Measurements from ENCODE around the gene RIC3. TPM values are rescaled to one million over a fixed set of nuclear protein-coding genes. Genes with fewer than 3 reads are reported as not detected.

RIC3 gene
- total and polyA plus RNA-seq, 7 donors: 0.23 to 34.9 (median 14.7) TPM; not detected in 1

DNA sequence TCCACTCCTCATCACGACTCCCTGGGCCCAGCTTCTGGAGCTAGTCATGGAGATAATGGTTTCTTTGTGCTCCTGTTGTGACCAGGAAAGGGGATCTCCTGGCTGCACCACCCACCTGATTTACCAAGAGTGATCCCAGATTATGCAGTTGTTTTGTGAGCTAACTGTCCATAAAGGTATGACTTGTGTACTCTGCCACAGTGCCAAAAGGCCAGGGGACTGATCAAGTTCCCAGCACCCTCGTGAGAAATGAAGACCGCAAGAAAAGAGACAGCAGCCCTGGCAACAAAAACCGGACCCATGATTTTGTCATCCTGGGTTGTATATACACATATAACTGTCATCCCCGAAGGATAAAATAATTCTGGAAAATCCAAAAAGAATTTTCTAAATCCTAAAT is 61.2 kb downstream of the RIC3 start:
- no peak for DNase-seq
- Histone ChIP-seq H3K36me3 (peaks cover 0 to 72% (median 4%) of the 10 kb centered on the region in 4 donors), H3K9me3 (no peaks in the 10 kb centered on the region), H3K4me3 (no peak overlapping the region), H3K27ac (no peak overlapping the region), H3K4me1 (peaks cover 0 to 17% (median 12%) of the 10 kb centered on the region in 4 donors), H3K27me3 (no peaks in the 10 kb centered on the region)
- intact Hi-C loops (cut with DNase I): no loop called here
- WGBS, 2 donors: 82 to 86% methylated on average over 5 of the region's 5 CpGs
- TF ChIP-seq, protein P1, sequence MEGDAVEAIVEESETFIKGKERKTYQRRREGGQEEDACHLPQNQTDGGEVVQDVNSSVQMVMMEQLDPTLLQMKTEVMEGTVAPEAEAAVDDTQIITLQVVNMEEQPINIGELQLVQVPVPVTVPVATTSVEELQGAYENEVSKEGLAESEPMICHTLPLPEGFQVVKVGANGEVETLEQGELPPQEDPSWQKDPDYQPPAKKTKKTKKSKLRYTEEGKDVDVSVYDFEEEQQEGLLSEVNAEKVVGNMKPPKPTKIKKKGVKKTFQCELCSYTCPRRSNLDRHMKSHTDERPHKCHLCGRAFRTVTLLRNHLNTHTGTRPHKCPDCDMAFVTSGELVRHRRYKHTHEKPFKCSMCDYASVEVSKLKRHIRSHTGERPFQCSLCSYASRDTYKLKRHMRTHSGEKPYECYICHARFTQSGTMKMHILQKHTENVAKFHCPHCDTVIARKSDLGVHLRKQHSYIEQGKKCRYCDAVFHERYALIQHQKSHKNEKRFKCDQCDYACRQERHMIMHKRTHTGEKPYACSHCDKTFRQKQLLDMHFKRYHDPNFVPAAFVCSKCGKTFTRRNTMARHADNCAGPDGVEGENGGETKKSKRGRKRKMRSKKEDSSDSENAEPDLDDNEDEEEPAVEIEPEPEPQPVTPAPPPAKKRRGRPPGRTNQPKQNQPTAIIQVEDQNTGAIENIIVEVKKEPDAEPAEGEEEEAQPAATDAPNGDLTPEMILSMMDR (IDR thresholded peaks at IDR 0.05): no peak
- no peak for TF ChIP-seq POLR2A (IDR thresholded peaks at IDR 0.05)
- no peak for TF ChIP-seq EP300 (IDR thresholded peaks at IDR 0.05)
- no peak for TF ChIP-seq POLR2AphosphoS5 (IDR thresholded peaks at IDR 0.05)

DNA sequence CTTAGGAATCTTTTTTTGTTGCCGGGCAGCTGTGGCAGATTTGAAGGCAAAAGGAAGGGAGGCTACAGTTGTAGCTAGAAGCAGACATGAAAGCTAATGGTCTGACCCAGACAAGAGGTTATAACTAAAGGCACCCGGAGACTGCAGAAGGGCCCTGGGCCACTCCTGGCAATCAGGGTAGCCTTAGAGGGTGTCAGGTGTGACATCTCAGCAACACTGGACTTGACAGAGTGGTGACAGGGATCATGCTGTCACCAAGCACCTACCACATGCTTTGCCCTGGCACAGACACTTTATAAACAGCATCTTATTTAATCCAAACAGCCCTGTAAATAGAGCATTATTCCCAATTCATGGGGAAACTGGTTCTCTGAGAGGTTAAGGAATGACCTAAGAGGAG is 62.1 kb downstream of the RIC3 start:
- DNase-seq: no peak
- 92 to 94% methylated on average over 2 of the region's 2 CpGs for WGBS, 2 donors
- no peaks in the 10 kb centered on the region for H3K27me3 ChIP-seq
- no peak overlapping the region for H3K27ac ChIP-seq
- no peaks in the 10 kb centered on the region for H3K9me3 ChIP-seq
- no peak overlapping the region for H3K4me3 ChIP-seq
- H3K4me1 ChIP-seq: peaks cover 0 to 14% (median 10%) of the 10 kb centered on the region in 4 donors
- TF ChIP-seq POLR2AphosphoS5 (IDR thresholded peaks at IDR 0.05): no peak
- no peak for TF ChIP-seq EP300 (IDR thresholded peaks at IDR 0.05)
- no peak for TF ChIP-seq POLR2A (IDR thresholded peaks at IDR 0.05)
- TF ChIP-seq, protein P1 (IDR thresholded peaks at IDR 0.05): no peak
- H3K36me3 ChIP-seq: peaks cover 0 to 81% (median 8%) of the 10 kb centered on the region in 4 donors
- intact Hi-C loops (cut with DNase I): no loop called here

DNA sequence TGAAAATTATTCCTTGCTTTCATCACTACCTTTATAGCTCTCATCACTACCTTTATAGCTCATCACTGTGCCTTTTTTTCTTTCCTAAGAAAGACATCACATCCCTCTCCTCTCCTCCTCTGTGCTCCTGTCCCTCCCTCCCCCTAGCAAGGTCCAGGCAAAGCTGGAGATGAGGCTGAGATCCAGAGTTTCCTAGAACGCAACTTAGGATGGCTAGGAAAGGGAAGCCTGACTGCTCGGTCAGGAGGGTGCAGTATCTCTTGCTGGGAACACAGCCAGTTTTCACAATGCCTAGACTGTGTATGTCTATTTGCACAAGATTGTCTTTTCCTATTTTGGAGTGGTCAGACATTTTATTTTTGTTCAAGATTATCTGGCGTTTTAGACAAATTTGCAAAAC is 63.2 kb downstream of the RIC3 start:
- Histone ChIP-seq H3K27me3 (no peaks in the 10 kb centered on the region), H3K4me1 (peaks cover 0 to 4% (median 2%) of the 10 kb centered on the region in 4 donors), H3K4me3 (no peak overlapping the region), H3K9me3 (no peaks in the 10 kb centered on the region), H3K27ac (no peak overlapping the region), H3K36me3 (peaks cover 0 to 91% (median 11%) of the 10 kb centered on the region in 4 donors)
- TF ChIP-seq POLR2A (IDR thresholded peaks at IDR 0.05): no peak
- TF ChIP-seq EP300 (IDR thresholded peaks at IDR 0.05): no peak
- TF ChIP-seq, protein P1 (IDR thresholded peaks at IDR 0.05): no peak
- TF ChIP-seq POLR2AphosphoS5 (IDR thresholded peaks at IDR 0.05): no peak
- 57 to 76% methylated on average over 3 of the region's 3 CpGs for WGBS, 2 donors
- intact Hi-C loops (cut with DNase I): no loop called here
- no peak for DNase-seq

DNA sequence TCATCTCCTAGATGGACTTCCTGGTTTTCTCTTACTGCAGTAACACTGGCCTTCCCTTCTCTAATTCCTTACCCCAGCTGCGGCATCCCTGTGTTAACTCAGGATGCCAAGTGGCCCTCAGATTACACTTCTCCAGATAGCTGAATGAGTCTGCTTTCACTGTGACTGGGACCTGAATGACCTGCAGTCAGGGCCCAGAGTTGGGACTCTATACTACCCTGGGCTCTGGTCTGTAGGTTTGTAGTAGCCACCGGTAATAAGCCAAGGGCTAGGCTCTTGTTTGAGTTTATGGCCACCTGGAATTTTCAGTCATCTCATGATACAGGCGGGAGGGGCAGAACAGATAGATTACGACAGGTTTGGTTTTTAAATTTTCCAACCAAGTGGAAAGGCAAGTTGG is 63.7 kb downstream of the RIC3 start:
- intact Hi-C loops (cut with DNase I): no loop called here
- H3K36me3 ChIP-seq: peaks cover 0 to 91% (median 11%) of the 10 kb centered on the region in 4 donors
- H3K27ac ChIP-seq: no peak overlapping the region
- 57 to 76% methylated on average over 4 of the region's 4 CpGs for WGBS, 2 donors
- no peak overlapping the region for H3K4me3 ChIP-seq
- TF ChIP-seq POLR2A (IDR thresholded peaks at IDR 0.05) (no peak), POLR2AphosphoS5 (IDR thresholded peaks at IDR 0.05) (no peak), EP300 (IDR thresholded peaks at IDR 0.05) (no peak)
- TF ChIP-seq, protein P1 (IDR thresholded peaks at IDR 0.05): no peak
- no peaks in the 10 kb centered on the region for H3K27me3 ChIP-seq
- no peak for DNase-seq
- no peaks in the 10 kb centered on the region for H3K4me1 ChIP-seq
- no peaks in the 10 kb centered on the region for H3K9me3 ChIP-seq

DNA sequence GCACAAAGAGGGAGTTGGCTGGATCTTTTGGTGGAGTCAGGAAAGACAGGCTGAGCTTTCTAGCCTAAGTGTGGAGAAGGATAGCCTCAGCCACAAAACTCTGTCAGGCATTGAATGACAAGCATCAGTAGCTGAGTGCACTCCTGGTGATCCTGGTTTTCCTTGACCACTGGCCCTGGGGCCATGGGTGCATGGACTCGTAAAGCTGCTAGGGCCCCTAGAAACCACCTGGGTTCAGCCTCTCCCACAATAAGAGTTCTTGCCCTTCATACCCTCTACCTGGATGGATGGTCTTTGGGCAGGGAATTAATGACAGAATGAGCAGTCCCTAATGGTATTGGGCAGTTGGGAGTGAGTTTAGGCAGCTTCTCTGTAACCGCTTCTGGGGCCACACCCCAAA is 64.9 kb downstream of the RIC3 start:
- DNase-seq: no peak
- H3K4me3 ChIP-seq: no peak overlapping the region
- no peaks in the 10 kb centered on the region for H3K4me1 ChIP-seq
- no peak overlapping the region for H3K27ac ChIP-seq
- 75 to 93% methylated on average over 2 of the region's 2 CpGs for WGBS, 2 donors
- H3K36me3 ChIP-seq: peaks cover 0 to 89% (median 11%) of the 10 kb centered on the region in 4 donors
- intact Hi-C loops (cut with DNase I): loop anchor here (5.0 kb wide), 1 partner anchor 212 kb away; no protein-coding TSS in a partner anchor
- H3K9me3 ChIP-seq: no peaks in the 10 kb centered on the region
- no peaks in the 10 kb centered on the region for H3K27me3 ChIP-seq
- TF ChIP-seq POLR2AphosphoS5 (IDR thresholded peaks at IDR 0.05) (no peak), EP300 (IDR thresholded peaks at IDR 0.05) (no peak), POLR2A (IDR thresholded peaks at IDR 0.05) (no peak)
- TF ChIP-seq, protein P1 (IDR thresholded peaks at IDR 0.05): no peak
